Stomach (tissue), 4 donors: ENCODE data around the gene PRRT1B.

Experiments used
- CTCF ChIP-seq, 7 experiments: fragments of 450-650 bp in 4 of 7; fragments of 200-600 bp in 3 of 7; sonication (generic) in 3 of 7; IDR thresholded peaks; one replicate each; pipeline ENCODE4 v1.5.1; 2016 to 2019; ENCODE audit warnings: antibody characterized with exemption in 7 of 7, control low read depth in 2 of 7, mild to moderate bottlenecking in 1 of 7
- EP300 ChIP-seq: sonication (generic); formaldehyde crosslinking; IDR thresholded peaks from one replicate; pipeline ENCODE4 v1.6.1; 2017; ENCODE audit warnings: antibody characterized with exemption
- POLR2A ChIP-seq, 4 donors: fragments of 450-650 bp; IDR thresholded peaks; one replicate each; pipeline ENCODE4 v1.6.1; 2016; ENCODE audit warnings: antibody characterized with exemption in 4 of 4, control low read depth in 2 of 4, mild to moderate bottlenecking in 1 of 4, moderate library complexity in 1 of 4
- POLR2AphosphoS5 ChIP-seq, 3 donors: sonication (generic); formaldehyde crosslinking; IDR thresholded peaks; one replicate each; pipeline ENCODE4 v1.6.1; 2016; ENCODE audit warnings: antibody characterized with exemption in 3 of 3

- TF ChIP-seq EP300, result no peak
- TF ChIP-seq CTCF (IDR thresholded peaks at IDR 0.05), result no peak
- no peak for TF ChIP-seq POLR2AphosphoS5 (IDR thresholded peaks at IDR 0.05)
- TF ChIP-seq POLR2A (IDR thresholded peaks at IDR 0.05), result no peak
Observed at GRCh38 chr9:131516100-131516499, 29.2 kb upstream of the PRRT1B start.
